Stimulated activated CD8-positive, alpha-beta memory T cell treated with anti-CD3 and anti-CD28 coated beads, Interleukin-15, amount 100 ng/mL, for 24 hours (primary cell): Measurements from ENCODE around the gene LEF1.
"Not testable (repeated sequence)": the region's sequence is repeated elsewhere in the genome, so short reads cannot be mapped to it uniquely, and the experiment has no call there.

Experiments used
- DNase-seq: peaks from one replicate; pipeline ENCODE4 v3.0.0-alpha.2; 2020; ENCODE audit warnings: low read depth

The LEF1 gene

GRCh38 chr4:108031427-108032083 is 137.2 kb downstream of the LEF1 start:
- no peak for DNase-seq

- no peak for DNase-seq
Measured at GRCh38 chr4:108030332-108030731, 138.4 kb downstream of the LEF1 start.

- DNase-seq: no peak
Measured at GRCh38 chr4:108029731-108030130, 139.0 kb downstream of the LEF1 start.

GRCh38 chr4:108029016-108029720 is 139.6 kb downstream of the LEF1 start:
- no peak for DNase-seq

GRCh38 chr4:108024878-108025165 is 143.9 kb downstream of the LEF1 start:
- no peak for DNase-seq

GRCh38 chr4:108024085-108024877 is 144.5 kb downstream of the LEF1 start:
- DNase-seq: no peak

- DNase-seq: no peak
Measured at GRCh38 chr4:108018884-108019187, 149.9 kb downstream of the LEF1 start.

GRCh38 chr4:108018040-108018883 is 150.5 kb downstream of the LEF1 start:
- DNase-seq: peak; percentile 66

GRCh38 chr4:108013955-108014354 is 154.8 kb downstream of the LEF1 start:
- DNase-seq: no peak

- no peak for DNase-seq
Measured at GRCh38 chr4:108013327-108013726, 155.4 kb downstream of the LEF1 start.

- DNase-seq: not testable (repeated sequence)
Measured at GRCh38 chr4:108012382-108012781, 156.3 kb downstream of the LEF1 start.

- DNase-seq: no peak
Measured at GRCh38 chr4:108010167-108010566, 158.6 kb downstream of the LEF1 start.

GRCh38 chr4:108008721-108009120 is 160.0 kb downstream of the LEF1 start:
- no peak for DNase-seq

- no peak for DNase-seq
Measured at GRCh38 chr4:108007984-108008383, 160.7 kb downstream of the LEF1 start.

GRCh38 chr4:108006361-108006760 is 162.4 kb downstream of the LEF1 start:
- no peak for DNase-seq

- DNase-seq: no peak
Measured at GRCh38 chr4:108005807-108006206, 162.9 kb downstream of the LEF1 start.

- DNase-seq: no peak
Measured at GRCh38 chr4:108004646-108005045, 164.1 kb downstream of the LEF1 start.

- DNase-seq: no peak
Measured at GRCh38 chr4:108003982-108004515, 164.7 kb downstream of the LEF1 start.

GRCh38 chr4:108001540-108002135 is 167.1 kb downstream of the LEF1 start:
- DNase-seq: no peak

GRCh38 chr4:107999932-108000539 is 168.7 kb downstream of the LEF1 start:
- DNase-seq: no peak

GRCh38 chr4:107997794-107998193 is 170.9 kb downstream of the LEF1 start:
- DNase-seq: no peak
